GM18502 (cell line): Measurements from ENCODE around the gene CRTC2.

Experiments used
- ATAC-seq: cut with Tn5 transposase; IDR thresholded peaks from one replicate; pipeline ENCODE4 v1.9.1; 2021; ENCODE audit warnings: mild to moderate bottlenecking; ENCODE audit not compliant: unreplicated experiment, poor library complexity

Gene CRTC2

DNA sequence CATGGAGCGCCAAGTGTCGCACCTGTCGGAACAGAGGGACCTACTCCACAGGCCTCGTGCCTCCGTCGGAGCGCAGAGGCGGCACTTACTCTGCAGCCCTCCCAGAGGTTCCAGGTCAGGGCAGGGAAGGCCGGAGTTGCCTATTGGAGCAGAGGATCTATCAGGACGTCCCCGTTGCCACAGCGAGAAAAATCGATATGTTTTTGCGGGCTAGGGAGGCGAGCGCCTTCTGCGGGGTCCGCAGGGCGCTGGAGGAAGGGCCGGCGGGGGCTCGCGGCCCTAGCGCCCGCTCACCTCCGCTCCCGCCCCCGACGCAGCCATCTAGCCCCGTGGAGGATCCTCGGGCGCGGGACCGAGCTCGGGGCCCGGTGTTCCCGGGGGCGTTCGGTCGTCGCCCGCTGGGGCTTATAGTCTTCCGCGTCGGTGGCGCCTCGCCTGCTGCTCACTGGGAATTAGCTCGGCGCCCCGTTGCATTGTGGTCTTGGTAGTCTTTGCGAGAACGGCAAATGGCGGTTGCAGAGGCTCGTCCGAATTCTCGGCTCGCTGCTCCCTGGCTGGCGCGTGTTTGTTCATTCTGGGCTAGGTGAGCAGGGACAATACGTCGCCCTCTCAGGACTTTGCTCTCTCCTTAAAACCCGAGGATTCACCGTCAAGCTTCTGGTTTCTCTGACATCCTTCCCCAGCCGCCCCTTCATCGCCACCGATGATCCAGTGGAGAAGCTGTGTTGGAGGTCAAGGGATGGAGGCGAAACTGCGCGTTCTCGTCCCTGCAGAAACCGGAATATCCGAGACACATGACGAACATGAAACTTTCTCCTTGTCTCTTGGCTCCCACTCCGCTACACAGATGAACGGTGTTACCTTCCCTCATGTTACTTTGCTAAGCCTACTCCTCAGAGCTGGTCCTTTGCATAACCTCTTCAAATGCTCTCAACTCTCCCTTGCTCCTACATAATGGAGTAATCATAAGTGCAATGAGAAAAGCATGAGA is 19.1 kb upstream of the CRTC2 start, which contains the start of gene JTB:
Gene JTB (minus strand): TSS at position 425 of the 991 bp plus-strand sequence. CDS start 422 bp downstream, at position 3.
- ATAC-seq: peak; percentile 78

DNA sequence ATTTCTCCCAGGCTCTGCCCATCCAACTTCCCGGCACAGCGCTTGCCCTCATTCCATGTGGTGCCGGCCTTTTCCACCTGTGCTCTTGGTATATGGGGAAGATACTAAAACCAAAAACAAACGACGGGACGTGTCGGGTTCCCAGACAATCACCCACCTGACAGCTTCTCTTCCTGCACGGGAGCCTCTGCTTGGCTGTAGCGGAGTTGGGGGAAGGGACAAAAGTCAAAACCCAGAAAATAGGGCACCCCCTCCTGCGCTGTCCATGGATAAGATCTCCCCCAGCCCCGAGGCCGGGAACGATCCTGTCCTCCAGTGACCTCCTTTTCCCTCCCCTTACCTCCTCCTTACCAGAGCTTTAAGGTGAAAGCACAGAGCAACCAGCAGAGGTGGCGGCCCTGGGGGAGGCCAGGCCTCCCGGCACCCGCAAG is 18.4 kb upstream of the CRTC2 start:
- peak; percentile 7 for ATAC-seq

DNA sequence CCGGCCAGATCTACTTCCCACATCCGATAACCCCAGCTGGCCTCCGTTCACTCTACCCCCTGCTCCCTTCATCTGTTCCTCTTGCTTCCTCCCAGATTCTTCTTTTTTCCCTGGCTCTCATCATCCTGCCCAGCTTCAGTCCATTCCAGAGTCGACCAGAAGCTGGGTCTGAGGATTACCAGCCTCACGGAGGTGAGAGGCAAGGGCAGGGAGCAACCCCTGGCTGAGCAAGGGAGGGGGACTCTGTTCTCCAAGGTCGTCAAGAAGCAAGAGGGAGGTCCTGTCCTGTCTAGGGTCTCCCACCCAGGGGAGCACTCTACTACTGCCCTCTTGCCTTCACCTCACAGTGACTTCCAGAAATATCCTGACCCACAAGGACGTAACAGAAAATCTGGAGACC is 15.1 kb upstream of the CRTC2 start:
- no peak for ATAC-seq

DNA sequence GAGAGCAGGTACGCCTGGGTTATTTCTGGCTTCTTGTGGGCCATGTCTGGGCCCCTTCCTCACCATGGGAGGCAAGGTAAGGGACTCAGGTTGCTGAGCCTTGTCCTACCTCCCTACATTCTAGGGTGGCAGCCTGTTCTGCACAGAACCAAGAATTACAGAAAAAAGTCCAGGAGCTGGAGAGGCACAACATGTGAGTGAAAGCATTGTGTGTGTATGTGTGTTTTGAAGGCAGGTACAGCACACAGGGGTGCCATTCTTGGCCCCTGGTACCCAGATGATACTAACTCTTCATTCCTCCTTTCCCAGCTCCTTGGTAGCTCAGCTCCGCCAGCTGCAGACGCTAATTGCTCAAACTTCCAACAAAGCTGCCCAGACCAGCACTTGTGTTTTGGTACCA is 14.7 kb upstream of the CRTC2 start:
- ATAC-seq: no peak

DNA sequence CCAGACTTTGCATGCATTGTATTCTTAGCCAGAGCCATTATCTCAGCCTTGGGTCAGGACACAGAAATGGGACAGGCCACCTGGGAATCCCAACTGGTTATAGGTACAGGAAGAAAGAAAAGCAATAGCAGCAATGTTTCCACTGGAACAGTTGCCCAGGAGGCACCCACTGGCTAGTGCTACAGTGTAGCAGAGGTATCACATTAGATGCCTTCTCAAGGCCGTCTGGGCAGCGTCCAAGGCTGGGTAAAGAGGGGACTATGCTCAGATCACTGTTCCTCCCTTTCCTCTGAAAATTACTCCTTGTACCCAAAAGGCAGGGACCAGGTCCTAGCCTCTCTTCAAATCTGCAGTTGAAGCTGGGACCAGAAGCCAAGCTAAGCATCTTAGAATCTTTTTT is 11.9 kb upstream of the CRTC2 start:
- ATAC-seq: no peak

DNA sequence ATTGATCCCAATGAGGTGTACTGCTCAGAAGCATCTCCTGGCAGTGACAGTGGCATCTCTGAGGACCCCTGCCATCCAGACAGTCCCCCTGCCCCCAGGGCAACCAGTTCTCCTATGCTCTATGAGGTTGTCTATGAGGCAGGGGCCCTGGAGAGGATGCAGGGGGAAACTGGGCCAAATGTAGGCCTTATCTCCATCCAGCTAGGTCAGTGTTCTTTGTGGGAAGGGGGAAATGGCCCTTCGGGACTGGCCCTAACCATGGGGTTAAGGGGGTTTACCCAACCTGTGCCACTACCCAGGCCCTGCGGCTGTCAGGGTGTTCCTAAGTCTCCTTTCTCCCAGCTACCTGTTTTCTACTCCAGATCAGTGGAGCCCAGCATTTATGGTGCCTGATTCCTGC is 10.6 kb upstream of the CRTC2 start:
- no peak for ATAC-seq

DNA sequence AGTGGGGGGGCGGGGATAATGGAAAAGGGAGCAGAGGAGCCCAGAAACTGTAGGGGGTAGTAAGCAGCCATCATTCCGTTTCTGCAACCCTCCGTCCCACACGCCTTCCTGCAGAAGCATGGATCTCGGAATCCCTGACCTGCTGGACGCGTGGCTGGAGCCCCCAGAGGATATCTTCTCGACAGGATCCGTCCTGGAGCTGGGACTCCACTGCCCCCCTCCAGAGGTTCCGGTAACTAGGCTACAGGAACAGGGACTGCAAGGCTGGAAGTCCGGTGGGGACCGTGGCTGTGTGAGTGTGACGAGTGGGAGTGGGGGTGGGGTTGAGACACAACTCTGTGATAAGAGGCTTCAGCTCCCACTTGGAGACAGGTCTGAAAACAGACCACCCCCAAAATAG is 10.0 kb upstream of the CRTC2 start:
- ATAC-seq: no peak

DNA sequence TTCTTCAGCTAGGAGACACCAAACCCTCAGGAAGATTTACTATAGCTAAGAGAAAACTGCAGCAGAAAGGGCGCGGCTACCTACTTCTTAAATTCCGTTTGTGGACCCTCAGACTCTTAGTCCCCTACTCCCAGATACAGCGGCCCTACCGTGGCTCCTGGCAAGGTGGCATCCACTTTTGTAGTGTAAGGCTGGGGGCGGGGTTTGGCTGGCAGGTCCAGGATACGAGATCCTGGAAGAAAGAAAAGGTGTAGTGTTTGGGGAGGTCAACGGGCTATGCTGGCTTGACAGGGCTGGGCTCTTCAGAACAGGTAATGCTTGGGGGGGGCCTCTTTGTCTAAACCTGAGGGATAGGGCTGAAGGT is 9.6 kb upstream of the CRTC2 start:
- ATAC-seq: no peak

DNA sequence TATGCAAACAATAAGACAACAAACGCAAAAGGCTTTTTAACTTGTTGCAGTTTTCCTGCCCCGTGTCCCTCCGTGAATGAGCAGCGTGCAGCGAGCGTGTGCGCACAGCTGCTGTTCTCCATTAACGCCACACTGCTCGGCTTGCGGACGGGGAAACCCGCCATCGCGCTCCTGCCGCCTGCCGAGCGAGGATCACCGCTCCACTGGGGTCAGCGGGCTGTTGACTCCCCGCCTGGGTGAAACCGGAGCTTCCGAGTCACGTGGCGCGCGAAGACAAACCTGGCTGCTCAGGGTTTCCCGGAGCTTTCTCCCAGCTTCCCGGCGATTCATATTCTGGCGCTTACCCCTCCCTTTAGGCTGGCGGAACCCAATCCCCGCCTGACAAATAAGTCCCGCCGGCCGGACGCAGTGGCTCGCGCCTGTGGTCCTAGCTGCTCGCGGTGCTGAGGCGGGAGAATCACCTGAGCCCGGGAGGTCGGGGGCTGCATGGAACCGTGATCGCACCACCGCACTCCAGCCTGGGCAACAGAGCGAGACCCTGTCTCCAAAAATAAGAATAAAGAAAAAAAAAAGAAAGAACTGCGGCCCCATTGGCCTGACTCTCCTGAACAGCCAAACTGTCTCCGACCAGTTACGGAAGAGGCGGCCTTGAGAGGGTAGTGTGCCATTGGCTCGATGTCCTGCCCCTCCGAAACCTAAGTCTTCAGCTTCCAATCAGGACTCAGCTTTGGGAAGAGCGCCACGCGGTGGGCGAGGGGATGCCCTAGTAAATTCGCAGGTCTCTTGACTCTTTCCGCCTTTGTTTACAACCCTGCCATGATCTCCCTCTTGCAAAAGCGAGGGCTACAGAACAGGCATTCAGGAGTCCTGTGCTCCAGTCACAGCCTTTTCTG is 8.9 kb upstream of the CRTC2 start, which contains the start of gene CREB3L4:
Gene CREB3L4 (plus strand): TSS at position 796 of the 893 bp plus-strand sequence. CDS start 624 bp downstream, outside the sequence.
- ATAC-seq: peak; percentile 66

DNA sequence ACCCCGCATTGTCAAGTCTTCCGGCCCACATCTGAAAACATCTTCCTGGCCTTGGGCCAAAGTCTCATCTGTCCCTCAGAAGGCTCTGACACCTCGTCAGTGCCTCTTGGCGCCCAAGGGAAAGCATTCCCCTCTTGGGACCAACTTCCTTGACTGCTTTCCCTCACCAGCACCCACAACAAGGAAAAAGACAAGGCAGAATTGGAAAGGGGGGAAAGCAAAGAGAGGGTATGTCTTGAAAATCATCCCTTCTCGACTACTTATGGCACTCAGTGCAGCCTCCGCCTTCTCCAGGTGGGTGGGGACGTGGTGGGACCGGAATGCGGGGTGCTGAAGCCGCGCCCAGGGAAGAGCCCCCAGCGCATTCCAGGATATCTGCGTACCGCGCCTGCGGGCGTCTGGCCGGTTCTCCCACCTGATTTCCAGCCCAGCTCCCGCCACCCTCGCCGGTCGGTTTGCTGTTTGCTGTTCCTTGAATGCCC is 5.5 kb upstream of the CRTC2 start:
- peak; percentile 7 for ATAC-seq

DNA sequence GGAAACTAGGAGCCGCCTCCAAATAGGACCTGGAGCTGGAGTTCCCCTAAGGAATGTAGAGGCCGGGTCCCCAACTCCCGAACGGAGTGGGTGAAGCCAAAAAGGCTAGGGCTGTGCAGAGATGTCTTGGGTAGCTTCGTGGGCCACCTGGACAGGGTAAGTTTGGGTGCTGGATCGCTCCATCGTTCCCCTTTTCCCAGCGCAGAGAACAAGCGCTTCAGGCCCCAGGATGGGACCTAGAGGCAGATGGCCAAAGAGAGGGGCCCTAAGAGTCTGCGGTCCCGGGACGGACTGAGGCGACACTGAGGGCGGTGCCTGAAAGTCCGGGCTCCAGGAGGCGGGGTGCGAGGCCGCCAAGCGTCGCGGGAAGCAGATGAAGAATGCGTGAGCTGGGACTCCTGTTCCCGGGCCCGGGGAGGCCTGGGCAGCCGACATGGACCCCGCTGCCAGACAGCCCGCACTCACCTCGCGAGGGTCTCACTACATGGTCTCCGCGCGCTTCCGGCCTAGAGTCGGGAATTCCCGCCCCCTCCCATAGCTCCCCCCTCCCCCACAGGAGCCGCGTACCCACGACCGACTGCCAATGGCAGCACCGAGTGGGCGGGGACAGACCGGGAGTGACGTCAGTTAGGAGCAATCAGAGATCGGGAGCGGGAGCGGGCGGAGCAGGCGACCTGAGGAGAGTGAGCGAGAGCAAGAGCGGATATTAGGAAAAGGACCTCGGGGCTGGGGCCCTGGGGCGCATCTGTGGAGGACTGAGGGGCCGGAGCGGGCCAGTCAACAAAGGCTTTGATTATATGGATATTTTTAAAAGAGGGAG is 4.8 kb upstream of the CRTC2 start, which contains the start of gene SLC39A1:
Gene SLC39A1 (minus strand): TSS at position 508 of the 820 bp plus-strand sequence. CDS start 822 bp downstream, outside the sequence.
- peak; percentile 45 for ATAC-seq

DNA sequence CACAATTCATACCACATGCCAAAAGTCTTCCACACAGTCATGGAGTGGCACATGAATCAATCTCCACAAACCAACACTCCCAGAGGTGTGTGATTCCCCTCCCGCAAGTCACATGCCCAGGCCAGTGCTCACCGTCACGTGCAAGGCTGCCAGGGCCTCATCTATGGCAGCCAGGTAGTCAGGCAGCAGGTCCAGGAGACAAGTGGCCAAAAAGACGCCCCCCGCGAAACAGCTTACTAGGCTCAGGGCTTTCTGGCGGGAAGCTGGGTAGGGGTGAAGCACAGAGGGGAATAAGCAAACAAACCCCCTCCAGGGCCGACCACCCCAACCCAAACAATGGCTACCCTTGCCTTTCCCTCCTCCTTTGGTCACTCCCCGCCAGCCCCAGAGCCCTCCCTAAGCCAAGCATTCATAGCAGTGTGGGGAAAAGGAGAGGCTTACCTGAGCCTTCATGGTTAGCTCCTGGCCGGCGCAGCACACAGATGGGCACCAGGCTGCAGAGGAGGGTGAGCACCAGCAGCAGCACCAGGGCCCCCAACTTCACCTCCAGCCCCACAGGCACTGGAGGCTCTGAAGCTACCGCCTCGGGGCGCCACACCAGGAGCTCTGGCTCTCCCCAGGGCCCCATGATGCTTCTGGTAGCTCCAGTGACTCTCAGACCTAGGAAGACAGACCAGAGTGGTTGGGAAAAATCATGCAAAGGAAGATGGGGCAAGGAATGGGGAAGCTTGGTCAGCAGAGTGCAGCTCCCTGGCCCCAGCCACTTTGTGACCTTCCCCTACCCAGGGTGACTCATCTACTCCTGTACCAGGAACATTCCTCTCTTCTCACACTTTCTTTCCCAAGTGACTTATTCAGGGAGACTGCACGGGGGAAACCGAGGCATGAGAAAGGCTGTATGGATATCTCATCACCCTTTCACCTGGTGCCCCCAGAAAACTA is 3.9 kb upstream of the CRTC2 start:
- ATAC-seq: no peak

DNA sequence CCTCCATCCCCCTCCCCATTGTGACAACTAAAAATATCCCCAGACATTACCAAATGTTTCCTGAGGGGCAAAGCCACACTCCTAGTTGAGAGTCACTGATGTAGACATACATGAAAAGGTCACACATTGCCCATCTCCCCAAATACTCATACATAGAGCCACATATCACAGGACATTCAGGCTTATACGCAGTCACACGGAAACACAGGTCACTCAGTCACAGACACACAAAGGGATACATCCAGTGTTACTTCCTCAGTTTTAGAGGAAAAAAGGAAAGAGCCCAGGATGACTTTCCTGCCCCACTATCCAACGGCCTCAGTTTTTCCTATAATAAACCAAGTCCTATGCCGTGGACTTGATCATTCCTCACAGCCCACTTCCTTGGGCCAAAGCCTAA is 3.0 kb upstream of the CRTC2 start:
- no peak for ATAC-seq

DNA sequence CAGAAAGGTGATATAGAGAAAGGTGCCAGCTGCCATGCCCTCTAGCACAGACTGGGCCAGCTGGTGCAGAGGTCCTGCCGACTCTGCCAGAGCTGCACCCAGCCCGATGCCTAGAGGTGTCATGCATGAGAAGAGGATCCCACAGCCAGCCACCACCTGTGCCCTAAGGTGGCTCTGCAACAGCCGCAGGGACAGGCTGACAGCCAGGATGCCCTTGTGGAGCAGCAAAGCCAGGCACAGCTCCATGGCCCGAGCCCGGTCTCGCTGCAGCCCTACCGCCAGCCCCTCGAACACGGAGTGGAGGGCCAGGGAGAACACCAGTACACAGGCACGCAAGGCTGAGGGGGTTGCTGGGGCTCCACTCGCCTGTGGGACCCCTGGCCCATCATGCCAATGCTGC is 1.8 kb upstream of the CRTC2 start:
- ATAC-seq: no peak

DNA sequence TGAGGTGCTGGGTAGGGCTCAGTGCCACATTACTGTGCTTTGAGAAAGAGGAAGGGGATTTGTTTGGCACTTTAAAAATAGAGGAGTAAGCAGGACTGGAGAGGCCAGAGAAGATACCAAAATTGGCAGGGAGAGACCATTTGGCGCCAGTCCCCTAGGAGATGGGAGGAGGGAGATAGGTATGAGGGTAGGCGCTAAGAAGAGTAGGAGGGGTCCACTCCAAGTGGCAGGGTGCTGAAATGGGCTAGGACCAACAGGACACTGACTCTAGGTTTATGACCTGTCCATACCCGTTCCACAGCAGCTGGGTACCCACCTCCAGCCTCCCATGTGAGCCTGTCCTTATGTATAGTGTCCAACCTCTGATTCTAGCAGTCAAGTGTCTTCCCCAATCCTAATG is 1.0 kb upstream of the CRTC2 start:
- ATAC-seq: no peak

DNA sequence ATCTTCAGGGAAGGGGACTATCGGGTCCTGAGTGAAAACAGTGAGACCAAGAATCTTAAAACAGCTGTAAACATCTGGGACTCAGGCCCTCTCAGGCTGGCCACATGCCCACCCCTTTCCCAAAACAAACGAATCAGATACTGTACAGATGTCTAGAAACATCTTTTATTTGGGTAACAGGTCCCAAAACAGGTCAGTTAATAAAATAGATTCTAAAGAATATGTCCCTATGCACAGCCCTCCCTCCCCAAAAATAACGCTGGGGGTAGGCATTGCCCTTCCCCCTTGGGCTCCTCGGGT is 499 bp upstream of the CRTC2 start:
- no peak for ATAC-seq

DNA sequence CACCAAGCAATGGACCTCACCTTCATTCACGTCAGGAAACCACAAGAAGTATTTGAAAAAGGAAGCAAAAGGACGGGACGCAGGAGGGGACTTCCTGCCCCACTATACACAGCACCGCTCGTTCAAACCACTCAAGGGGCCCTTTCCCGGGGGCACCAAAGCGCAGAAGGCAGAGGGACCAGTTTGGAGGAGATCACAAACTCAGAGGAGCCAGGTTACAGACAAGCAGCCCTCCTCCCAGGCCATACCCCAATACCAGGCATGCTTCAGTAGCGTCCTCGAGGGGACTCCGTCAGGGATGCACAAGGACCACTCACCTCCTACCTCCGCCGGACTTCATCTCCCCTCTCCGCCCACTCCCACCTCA is 685 bp downstream of the CRTC2 start:
- ATAC-seq: peak; percentile 29

DNA sequence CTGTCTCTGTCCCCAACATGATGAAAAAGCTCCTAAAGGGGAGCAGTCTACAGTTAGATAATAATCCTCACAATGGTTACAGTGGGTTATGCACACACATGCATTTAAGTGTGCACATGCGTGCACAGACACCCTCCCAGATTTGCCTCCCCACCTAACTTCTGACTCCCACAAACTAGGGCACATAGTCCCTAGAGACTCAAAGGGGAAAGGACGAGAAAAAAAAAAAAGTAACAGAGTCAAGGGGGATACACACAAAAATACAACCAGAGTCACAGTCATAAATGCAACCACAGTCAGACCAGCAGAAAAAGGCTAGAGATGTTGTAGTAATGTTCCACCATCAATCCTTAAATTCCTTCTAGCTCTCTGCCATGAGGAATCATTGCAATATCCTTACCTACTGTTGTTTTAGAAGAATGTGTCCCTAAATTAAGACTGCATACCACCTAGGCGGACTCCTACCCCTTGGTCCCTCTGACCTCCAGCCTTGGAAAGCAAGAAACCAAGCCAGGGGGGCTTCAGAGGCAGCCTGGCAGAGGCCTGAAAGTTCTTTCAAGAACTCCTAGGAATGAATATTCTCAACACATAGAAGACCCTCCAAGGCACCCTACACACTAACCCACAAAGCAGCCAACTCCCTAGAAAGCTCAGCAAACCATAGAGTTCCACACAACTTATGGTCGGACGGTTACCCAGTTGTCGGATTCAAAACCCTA is 1.3 kb downstream of the CRTC2 start:
- no peak for ATAC-seq
